ENCODE measurements around the gene ALDOA.
A peak's percentile ranks its signal among the peaks of the same experiment; 100 is the strongest.
"Not testable (repeated sequence)": the region's sequence is repeated elsewhere in the genome, so short reads cannot be mapped to it uniquely, and the experiment has no call there.

Gene ALDOA

GRCh38 chr16:30065102-30065942 lies at the start of gene ALDOA:
TSS of gene ALDOA (plus strand) at chr16:30065760. CDS start at chr16:30066898, 1,138 bp downstream.
- peak; percentile 98 for DNase-seq

- no peak for DNase-seq
These were observed 48.8 kb upstream of the ALDOA start for GRCh38 chr16:30016555-30017276.

GRCh38 chr16:30017277-30017656 lies 48.3 kb upstream of the ALDOA start:
- no peak for DNase-seq

GRCh38 chr16:30017937-30018336 lies 47.6 kb upstream of the ALDOA start:
- not testable (repeated sequence) for DNase-seq

GRCh38 chr16:30018731-30019158 lies 46.8 kb upstream of the ALDOA start:
- no peak for DNase-seq

GRCh38 chr16:30022887-30023286 lies 42.7 kb upstream of the ALDOA start, which contains the start of gene C16orf92:
TSS of gene C16orf92 (plus strand) at chr16:30023198. CDS start at chr16:30023341, 143 bp downstream.
- no peak for DNase-seq

- no peak for DNase-seq
These were observed 42.0 kb upstream of the ALDOA start for GRCh38 chr16:30023586-30023985.

GRCh38 chr16:30024451-30024850 lies 41.1 kb upstream of the ALDOA start:
- no peak for DNase-seq

GRCh38 chr16:30025156-30025555 lies 40.4 kb upstream of the ALDOA start:
- DNase-seq, result no peak

GRCh38 chr16:30025574-30025973 lies 40.0 kb upstream of the ALDOA start:
- no peak for DNase-seq

- DNase-seq, result no peak
These were observed 39.1 kb upstream of the ALDOA start for GRCh38 chr16:30026449-30026848.

- no peak for DNase-seq
These were observed 37.7 kb upstream of the ALDOA start for GRCh38 chr16:30027588-30028437.

GRCh38 chr16:30028438-30029076 lies 37.0 kb upstream of the ALDOA start:
- DNase-seq, result no peak

GRCh38 chr16:30030011-30030685 lies 35.4 kb upstream of the ALDOA start:
- DNase-seq, result no peak

GRCh38 chr16:30030841-30031413 lies 34.6 kb upstream of the ALDOA start, which contains the start of gene TLCD3B:
TSS of gene TLCD3B (minus strand) at chr16:30031271. CDS start at chr16:30030527, 744 bp downstream.
- DNase-seq, result peak; percentile 54

GRCh38 chr16:30031477-30031918 lies 34.1 kb upstream of the ALDOA start:
- no peak for DNase-seq

GRCh38 chr16:30032083-30032819 lies 33.3 kb upstream of the ALDOA start:
- peak; percentile 73 for DNase-seq

- no peak for DNase-seq
These were observed 32.3 kb upstream of the ALDOA start for GRCh38 chr16:30033270-30033669.

GRCh38 chr16:30040221-30040620 lies 25.3 kb upstream of the ALDOA start:
- DNase-seq, result no peak

- DNase-seq, result not testable (repeated sequence)
These were observed 24.9 kb upstream of the ALDOA start for GRCh38 chr16:30040690-30041089.

- no peak for DNase-seq
These were observed 23.7 kb upstream of the ALDOA start for GRCh38 chr16:30041841-30042240.
